ENCODE data around the gene OMA1. TPM values are rescaled to one million over a fixed set of nuclear protein-coding genes. Genes with fewer than 3 reads are reported as not detected.

OMA1 gene
- total RNA-seq, 1 donor from 2014 or later, result 9.3 TPM

DNA sequence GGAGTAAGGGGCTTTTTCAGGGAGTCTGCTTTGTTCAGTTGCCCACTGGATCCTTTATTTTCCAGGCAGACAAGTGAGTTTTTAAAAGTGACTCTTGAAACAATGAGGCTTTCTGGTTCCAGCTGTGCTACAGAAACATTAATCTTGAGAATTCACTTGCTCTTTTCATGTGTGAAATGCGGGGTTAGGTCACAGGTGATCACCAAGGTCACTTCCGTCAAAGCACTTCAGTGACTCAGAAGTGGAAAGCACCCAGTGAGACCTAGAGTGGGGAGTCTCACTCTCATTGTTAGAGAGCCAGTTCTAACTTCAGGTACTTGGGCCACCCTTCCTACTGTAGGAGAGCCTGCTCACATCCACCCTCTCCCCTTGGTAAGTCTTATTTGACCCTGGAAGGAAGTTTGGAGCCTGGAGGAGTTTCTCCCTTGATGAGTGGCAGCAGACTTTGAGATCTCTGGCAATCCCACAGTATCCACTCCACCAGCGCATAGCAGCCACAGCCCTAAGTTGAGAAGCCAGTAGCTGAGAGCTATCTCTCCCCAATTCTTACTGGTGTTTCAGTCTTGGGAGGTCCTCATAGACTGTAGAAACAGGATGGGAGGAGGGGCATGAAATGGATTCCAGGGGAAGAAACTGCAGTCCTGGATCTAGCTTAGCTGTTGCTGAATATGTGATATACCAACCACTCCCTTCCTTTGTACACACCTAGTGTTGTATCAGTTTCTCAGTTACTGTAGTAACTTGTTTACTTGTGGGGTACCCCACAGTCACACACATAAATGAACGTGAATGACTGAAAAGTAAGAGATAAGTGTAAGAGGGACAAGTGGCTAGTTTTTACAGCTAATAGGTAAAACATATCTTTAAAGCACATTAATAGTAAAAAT is 27.4 kb upstream of the OMA1 start:
- no peak overlapping the region for H3K27ac Mint-ChIP-seq (ENCODE audit: unreplicated experiment)
- peaks cover 4% of the 10 kb centered on the region for H3K9me3 Mint-ChIP-seq (ENCODE audit: low read depth)
- H3K4me1 Mint-ChIP-seq (ENCODE audit: low read depth), result peaks cover 13% of the 10 kb centered on the region
- no peak overlapping the region for H3K4me3 Mint-ChIP-seq (ENCODE audit: unreplicated experiment)
- no peak for DNase-seq (ENCODE audit: low spot score)
- H3K27me3 Mint-ChIP-seq (ENCODE audit: low read depth), result peaks cover 43% of the 10 kb centered on the region
- peaks cover 2% of the 10 kb centered on the region for H3K36me3 Mint-ChIP-seq (ENCODE audit: low read depth)
- TF ChIP-seq CTCF (IDR thresholded peaks at IDR 0.05), result no peak

- Mint-ChIP-seq H3K4me3 (ENCODE audit: unreplicated experiment) (no peak overlapping the region), H3K4me1 (ENCODE audit: low read depth) (peaks cover 18% of the 10 kb centered on the region), H3K27ac (ENCODE audit: unreplicated experiment) (no peak overlapping the region), H3K9me3 (ENCODE audit: low read depth) (peaks cover 4% of the 10 kb centered on the region), H3K27me3 (ENCODE audit: low read depth) (peaks cover 44% of the 10 kb centered on the region), H3K36me3 (ENCODE audit: low read depth) (peaks cover 2% of the 10 kb centered on the region)
- no peak for TF ChIP-seq CTCF (IDR thresholded peaks at IDR 0.05)
- no peak for DNase-seq (ENCODE audit: low spot score)
Measured at GRCh38 chr1:58573138-58573537, 26.6 kb upstream of the OMA1 start.

DNA sequence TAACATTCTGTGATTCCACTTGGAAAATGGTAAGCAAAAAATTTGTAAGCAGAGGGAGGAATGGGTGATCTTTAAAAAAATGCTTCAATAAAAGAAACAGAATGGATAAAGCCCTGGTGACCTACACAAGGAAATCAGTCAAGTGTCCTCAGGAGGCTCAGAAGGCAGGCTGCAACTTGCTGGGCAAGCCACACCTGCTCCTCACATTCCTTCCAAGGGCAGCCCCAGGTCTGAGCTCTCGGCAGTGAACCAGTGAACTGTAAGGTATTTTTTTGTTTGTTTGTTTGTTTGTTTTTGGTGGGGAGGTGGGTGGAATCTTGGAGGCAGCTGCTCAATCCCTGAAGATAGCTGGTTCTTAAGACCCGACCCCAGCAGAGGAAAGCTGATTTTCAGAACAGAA is 26.2 kb upstream of the OMA1 start:
- DNase-seq (ENCODE audit: low spot score), result no peak
- no peak overlapping the region for H3K4me3 Mint-ChIP-seq (ENCODE audit: unreplicated experiment)
- peaks cover 42% of the 10 kb centered on the region for H3K27me3 Mint-ChIP-seq (ENCODE audit: low read depth)
- H3K27ac Mint-ChIP-seq (ENCODE audit: unreplicated experiment), result no peak overlapping the region
- peaks cover 20% of the 10 kb centered on the region for H3K4me1 Mint-ChIP-seq (ENCODE audit: low read depth)
- peaks cover 4% of the 10 kb centered on the region for H3K9me3 Mint-ChIP-seq (ENCODE audit: low read depth)
- H3K36me3 Mint-ChIP-seq (ENCODE audit: low read depth), result peaks cover 2% of the 10 kb centered on the region
- TF ChIP-seq CTCF (IDR thresholded peaks at IDR 0.05), result no peak

DNA sequence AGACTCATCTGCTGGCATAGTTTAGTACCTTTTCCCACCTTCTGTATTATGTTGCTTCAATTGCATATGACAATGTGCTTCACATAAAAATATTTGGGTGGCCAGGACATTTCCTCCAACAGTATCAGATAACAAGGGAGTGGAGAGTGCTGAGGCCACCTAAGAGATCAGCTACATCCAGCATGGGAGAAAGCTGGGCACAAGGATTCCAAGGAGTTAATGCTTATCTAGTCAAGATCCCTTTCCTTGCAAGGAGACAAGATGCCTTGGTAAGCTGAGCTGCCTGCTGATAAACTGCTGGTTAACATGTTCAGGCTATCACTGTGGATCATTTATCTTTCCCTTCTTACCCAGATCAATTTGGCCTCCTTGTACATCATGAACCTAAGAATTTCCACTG is 25.1 kb upstream of the OMA1 start:
- Mint-ChIP-seq H3K27me3 (ENCODE audit: low read depth) (peaks cover 41% of the 10 kb centered on the region), H3K27ac (ENCODE audit: unreplicated experiment) (no peak overlapping the region), H3K4me3 (ENCODE audit: unreplicated experiment) (no peak overlapping the region), H3K36me3 (ENCODE audit: low read depth) (peaks cover 2% of the 10 kb centered on the region), H3K4me1 (ENCODE audit: low read depth) (peaks cover 18% of the 10 kb centered on the region), H3K9me3 (ENCODE audit: low read depth) (peaks cover 4% of the 10 kb centered on the region)
- TF ChIP-seq CTCF (IDR thresholded peaks at IDR 0.05), result no peak
- no peak for DNase-seq (ENCODE audit: low spot score)

DNA sequence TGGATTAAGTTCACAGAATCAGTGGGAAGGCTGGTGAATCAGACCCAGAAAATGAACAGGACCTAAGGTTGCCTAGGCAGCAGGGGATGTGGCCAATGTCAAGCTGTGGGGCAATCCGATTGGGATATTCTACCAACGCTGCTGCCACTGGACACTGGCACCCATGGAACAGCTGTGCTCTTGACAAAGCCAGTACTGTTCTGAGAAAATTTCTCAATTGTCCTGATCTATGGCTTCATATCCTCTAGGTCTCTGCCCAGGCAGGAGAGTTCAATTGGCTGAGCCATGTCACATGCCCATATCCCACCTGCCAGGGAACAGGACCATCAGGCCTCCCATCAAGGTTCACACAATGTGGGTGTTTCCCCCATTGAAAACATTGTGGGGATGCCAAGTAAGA is 24.3 kb upstream of the OMA1 start:
- DNase-seq (ENCODE audit: low spot score), result no peak
- Mint-ChIP-seq H3K36me3 (ENCODE audit: low read depth) (peaks cover under 1% of the 10 kb centered on the region), H3K27me3 (ENCODE audit: low read depth) (peaks cover 40% of the 10 kb centered on the region), H3K4me1 (ENCODE audit: low read depth) (peaks cover 18% of the 10 kb centered on the region), H3K27ac (ENCODE audit: unreplicated experiment) (no peak overlapping the region), H3K4me3 (ENCODE audit: unreplicated experiment) (no peak overlapping the region), H3K9me3 (ENCODE audit: low read depth) (peaks cover 4% of the 10 kb centered on the region)
- no peak for TF ChIP-seq CTCF (IDR thresholded peaks at IDR 0.05)

Measured in chondrocyte (in vitro differentiated cells).